Naive thymus-derived CD8-positive, alpha-beta T cell (primary cell): ENCODE results near the gene JPH3. TPM values are rescaled to one million over a fixed set of nuclear protein-coding genes. Genes with fewer than 3 reads are reported as not detected.

ENCODE experiments used
- ATAC-seq, 2 donors: fragments of 150-1000 bp; cut with Tn5 transposase in 1 of 2; sonication (Bioruptor Pico), chemical (Tn5 transposase) in 1 of 2; 1 replicate in 1 of 2; 2 replicates in 1 of 2; pipeline ENCODE4 v1.10.0; 2021; ENCODE audit warnings: mild to moderate bottlenecking in 2 of 2, moderate library complexity in 2 of 2
- POLR2A ChIA-PET: fragments of 350-600 bp; sonication (Branson Sonifier 250); formaldehyde crosslinking; loops from one replicate; lab custom pipeline; 2021; ENCODE audit warnings: antibody characterized with exemption; lab: Charles Lee
- DNase-seq, 10 donors: peaks; one replicate each; pipeline versions ENCODE4 v3.0.0 to v3.0.0-alpha.2; 2020 to 2022
- H3K27ac Mint-ChIP-seq, 10 donors: one replicate each; pipeline ENCODE4 v1.8.0; 2020 to 2022; ENCODE audit warnings: mild to moderate bottlenecking in 10 of 10, mixed read lengths in 10 of 10, moderate library complexity in 4 of 10, inconsistent platforms in 1 of 10
- H3K27me3 Mint-ChIP-seq, 5 donors: one replicate each; pipeline ENCODE4 v1.8.0; 2021 to 2022; ENCODE audit warnings: mixed read lengths in 5 of 5
- H3K36me3 Mint-ChIP-seq, 3 donors: one replicate each; pipeline ENCODE4 v1.8.0; 2020 to 2022; ENCODE audit warnings: mixed read lengths in 3 of 3, mild to moderate bottlenecking in 2 of 3, inconsistent platforms in 1 of 3
- H3K4me1 Mint-ChIP-seq, 4 donors: one replicate each; pipeline ENCODE4 v1.8.0; 2021 to 2022; ENCODE audit warnings: mixed read lengths in 4 of 4
- H3K4me3 Mint-ChIP-seq, 10 donors: one replicate each; pipeline ENCODE4 v1.8.0; 2020 to 2022; ENCODE audit warnings: mild to moderate bottlenecking in 10 of 10, mixed read lengths in 10 of 10, moderate library complexity in 6 of 10, inconsistent platforms in 1 of 10
- H3K9me3 Mint-ChIP-seq, 9 donors: one replicate each; pipeline ENCODE4 v1.8.0; 2020 to 2022; ENCODE audit warnings: mixed read lengths in 9 of 9, mild to moderate bottlenecking in 3 of 9, inconsistent platforms in 1 of 9, moderate library complexity in 1 of 9
- polyA plus RNA-seq, 3 donors: library from polyadenylated mRNA; unstranded; fragments of 300-500 nt; fragmentation: Illumina TruSeq; gene quantifications; one replicate each; pipeline ENCODE4 v1.2.3, GENCODE V29; 2021
- total RNA-seq, 8 experiments: library from RNA in 2 of 8; stranded (reverse) in 2 of 8; gene quantifications; one replicate each; pipeline ENCODE4 v1.2.3 and lab custom pipeline; 2021 to 2026

Gene JPH3
- total and polyA plus RNA-seq, 5 experiments from 2014 or later: 0.08 to 0.09 TPM; not detected in 3

- H3K36me3 Mint-ChIP-seq: peaks cover 0 to 14% (median 4%) of the 10 kb centered on the region in 3 donors
- peaks cover 0 to 16% (median 11%) of the 10 kb centered on the region in 9 donors for H3K9me3 Mint-ChIP-seq
- POLR2A ChIA-PET: no interaction called here
- H3K4me1 Mint-ChIP-seq: no peaks in the 10 kb centered on the region
- peak in 1 of 10 donors; percentile 36 for DNase-seq
- peaks cover 0 to 15% (median 11%) of the 10 kb centered on the region in 5 donors for H3K27me3 Mint-ChIP-seq
- no peak overlapping the region for H3K4me3 Mint-ChIP-seq
- ATAC-seq: no peak
- no peak overlapping the region for H3K27ac Mint-ChIP-seq
Observed at GRCh38 chr16:87626905-87627304, 24.6 kb downstream of the JPH3 start.

DNA sequence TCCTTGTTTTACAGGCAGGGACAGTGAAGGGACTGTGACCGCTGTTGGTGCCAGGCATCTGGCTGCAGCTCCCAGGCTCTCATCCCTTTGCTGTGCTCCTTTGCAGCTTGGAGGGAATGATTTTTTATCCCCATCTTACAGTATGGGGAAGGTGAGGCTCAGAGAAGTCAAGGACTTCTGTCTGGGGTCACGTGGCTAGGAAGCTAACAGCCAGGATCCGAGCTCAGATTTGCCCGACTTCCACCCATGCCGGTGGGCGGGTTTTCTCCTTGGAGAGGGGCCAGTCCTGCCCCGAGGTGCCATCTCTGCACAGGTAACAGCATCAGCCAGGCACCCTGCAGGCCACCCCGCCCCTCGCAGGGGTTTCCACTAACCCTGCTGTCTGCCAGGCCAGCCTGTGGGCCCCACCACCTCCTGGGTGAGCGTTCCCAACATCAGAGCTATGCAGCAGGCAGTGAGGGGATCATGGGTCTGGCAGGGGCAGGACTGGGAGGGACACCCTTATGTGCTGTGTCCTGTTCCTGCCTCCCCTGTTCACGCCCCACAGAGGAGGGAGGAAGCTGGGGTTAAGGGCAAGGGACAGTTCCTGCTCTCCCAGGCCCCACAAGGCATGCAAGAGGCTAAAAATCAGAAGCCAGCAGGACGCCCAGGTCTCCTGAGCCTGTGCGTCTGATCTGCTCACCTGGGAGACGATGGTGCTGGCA is 25.4 kb downstream of the JPH3 start:
- ATAC-seq (no peak), DNase-seq (peak in 1 of 10 donors; percentile 41)
- H3K9me3 Mint-ChIP-seq: peaks cover 0 to 16% (median 11%) of the 10 kb centered on the region in 9 donors

DNA sequence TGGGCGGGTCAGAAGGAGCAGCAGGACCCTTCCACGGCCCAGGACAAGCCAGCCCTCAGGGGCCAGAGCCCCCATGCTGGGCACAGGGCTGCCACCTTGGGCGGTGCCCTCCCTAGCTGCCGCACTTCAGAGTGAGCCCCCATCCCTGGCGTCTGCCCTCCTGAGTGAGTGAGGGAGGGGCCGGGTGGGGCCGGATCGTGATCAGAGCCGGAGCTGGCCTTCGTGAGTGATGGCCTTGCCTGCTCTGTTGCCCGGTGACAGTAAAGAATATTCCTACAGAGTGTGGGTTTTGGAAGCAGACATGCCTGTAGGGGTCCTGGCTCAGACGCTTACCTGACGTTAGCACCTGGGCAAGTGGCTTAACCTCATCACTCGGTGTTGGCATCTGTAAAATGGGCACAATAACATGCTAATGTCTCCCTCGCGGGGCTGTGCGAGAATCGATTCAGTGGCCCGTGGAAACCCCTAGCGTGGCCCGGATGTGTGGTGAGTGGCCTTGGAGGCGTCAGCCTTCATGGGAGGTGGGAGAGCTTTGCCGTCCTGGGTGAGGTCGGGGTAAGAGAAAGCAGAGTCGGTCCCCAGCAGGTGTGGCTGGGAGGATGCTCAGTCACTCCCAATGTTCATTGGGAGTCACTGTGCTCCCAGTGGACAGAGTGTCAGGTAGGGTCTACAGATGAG is 26.1 kb downstream of the JPH3 start:
- Mint-ChIP-seq H3K4me1 (no peaks in the 10 kb centered on the region), H3K36me3 (peaks cover 0 to 14% (median 4%) of the 10 kb centered on the region in 3 donors), H3K27ac (no peak overlapping the region), H3K27me3 (peaks cover 0 to 15% (median 12%) of the 10 kb centered on the region in 5 donors), H3K4me3 (no peak overlapping the region), H3K9me3 (peaks cover 0 to 16% (median 11%) of the 10 kb centered on the region in 9 donors)
- no peak for ATAC-seq
- POLR2A ChIA-PET: no interaction called here
- DNase-seq: peak in 1 of 10 donors; percentile 32

More for the DNA sequence above, 25.4 kb downstream of the JPH3 start:
- Mint-ChIP-seq H3K4me3 (no peak overlapping the region), H3K27ac (no peak overlapping the region), H3K4me1 (no peaks in the 10 kb centered on the region), H3K36me3 (peaks cover 0 to 14% (median 4%) of the 10 kb centered on the region in 3 donors), H3K27me3 (peaks cover 0 to 15% (median 12%) of the 10 kb centered on the region in 5 donors)
- POLR2A ChIA-PET: no interaction called here

- H3K36me3 Mint-ChIP-seq: peaks cover 0 to 14% (median 4%) of the 10 kb centered on the region in 3 donors
- peaks cover 0 to 15% (median 12%) of the 10 kb centered on the region in 5 donors for H3K27me3 Mint-ChIP-seq
- ATAC-seq: no peak
- peak in 1 of 10 donors; percentile 44 for DNase-seq
- POLR2A ChIA-PET: no interaction called here
- H3K27ac Mint-ChIP-seq: no peak overlapping the region
- H3K4me3 Mint-ChIP-seq: no peak overlapping the region
- peaks cover 0 to 2% (median 1%) of the 10 kb centered on the region in 4 donors for H3K4me1 Mint-ChIP-seq
- peaks cover 0 to 16% (median 11%) of the 10 kb centered on the region in 9 donors for H3K9me3 Mint-ChIP-seq
Observed at GRCh38 chr16:87628940-87629339, 26.6 kb downstream of the JPH3 start.

DNA sequence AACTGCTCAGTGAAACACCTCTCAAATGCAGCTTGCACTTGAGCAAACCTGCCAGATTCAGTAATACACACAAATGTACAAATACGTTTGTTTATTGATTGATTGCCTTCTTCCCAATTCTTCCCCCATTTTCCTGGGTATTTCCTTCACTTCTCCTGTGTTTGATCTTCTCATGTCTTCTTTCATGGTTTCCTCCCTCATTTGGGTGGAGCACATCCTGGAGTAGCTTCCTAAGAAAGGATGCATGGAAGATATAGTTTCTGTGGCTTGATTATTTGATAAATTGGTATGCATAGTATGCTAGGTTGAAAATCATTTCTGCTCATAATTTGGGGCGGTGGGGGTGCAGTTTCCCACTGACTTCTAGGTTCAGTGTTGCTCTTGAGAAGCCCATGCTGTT is 28.8 kb downstream of the JPH3 start:
- Mint-ChIP-seq H3K4me3 (no peak overlapping the region), H3K36me3 (peaks cover 0 to 14% (median 4%) of the 10 kb centered on the region in 3 donors), H3K9me3 (peaks cover 0 to 16% (median 11%) of the 10 kb centered on the region in 9 donors), H3K27ac (no peak overlapping the region), H3K27me3 (peaks cover 0 to 15% (median 12%) of the 10 kb centered on the region in 5 donors), H3K4me1 (peaks cover 4 to 16% (median 15%) of the 10 kb centered on the region in 4 donors)
- POLR2A ChIA-PET: no interaction called here
- no peak for DNase-seq
- ATAC-seq: no peak

- Mint-ChIP-seq H3K9me3 (peaks cover 0 to 16% (median 11%) of the 10 kb centered on the region in 9 donors), H3K27me3 (peaks cover 0 to 10% (median 3%) of the 10 kb centered on the region in 5 donors), H3K27ac (peak overlapping the region in 2 of 10 donors; percentile 14 to 48), H3K4me3 (peak overlapping the region in 1 of 10 donors; percentile 83), H3K36me3 (peaks cover 0 to 14% (median 4%) of the 10 kb centered on the region in 3 donors), H3K4me1 (peaks cover 4 to 22% (median 21%) of the 10 kb centered on the region in 4 donors)
- POLR2A ChIA-PET: no interaction called here
- no peak for DNase-seq
- no peak for ATAC-seq
Observed at GRCh38 chr16:87634411-87634810, 32.1 kb downstream of the JPH3 start.

DNA sequence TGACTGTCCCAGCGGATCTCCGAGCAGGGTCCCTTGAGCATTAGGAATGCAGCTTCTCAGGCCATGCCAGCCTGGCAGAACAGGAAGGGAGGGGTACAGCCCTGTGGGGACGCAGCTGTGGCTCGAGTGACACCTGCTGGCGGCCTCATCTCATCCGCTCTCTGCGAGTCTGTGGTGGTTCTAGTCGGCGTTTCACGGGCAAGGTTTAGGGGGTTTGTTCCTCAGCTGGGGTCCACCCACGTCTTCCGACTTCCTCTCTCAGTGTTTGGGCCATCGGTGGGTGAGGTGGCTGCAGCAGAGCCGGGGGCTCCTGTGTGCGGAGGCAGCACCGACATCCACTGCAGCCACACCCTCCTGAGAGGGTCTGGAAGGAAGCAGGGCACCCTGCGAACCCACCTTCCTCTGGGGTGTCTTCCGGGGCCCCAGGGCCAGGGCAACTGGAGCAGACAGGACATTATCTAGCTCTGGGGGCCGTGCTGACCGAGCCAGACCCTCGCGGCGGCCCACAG is 33.3 kb downstream of the JPH3 start:
- peaks cover 0 to 12% (median 4%) of the 10 kb centered on the region in 3 donors for H3K36me3 Mint-ChIP-seq
- peaks cover 0 to 12% (median 0%) of the 10 kb centered on the region in 5 donors for H3K27me3 Mint-ChIP-seq
- H3K4me3 Mint-ChIP-seq: peak overlapping the region; percentile 83 to 91 (median 89)
- DNase-seq: peak; percentile 52 to 86 (median 75)
- H3K27ac Mint-ChIP-seq: peak overlapping the region; percentile 69 to 97 (median 92)
- peak; percentile 76 to 78 for ATAC-seq
- peaks cover 4 to 22% (median 21%) of the 10 kb centered on the region in 4 donors for H3K4me1 Mint-ChIP-seq
- peaks cover 0 to 14% (median 9%) of the 10 kb centered on the region in 9 donors for H3K9me3 Mint-ChIP-seq
- POLR2A ChIA-PET: interaction anchor here (0.7 to 2.2 kb wide), 8 partner anchors 66 to 318 kb away, joined by 3 to 12 read pairs (median 4); partner anchors contain the start of genes C16orf95, KLHDC4 and MAP1LC3B

DNA sequence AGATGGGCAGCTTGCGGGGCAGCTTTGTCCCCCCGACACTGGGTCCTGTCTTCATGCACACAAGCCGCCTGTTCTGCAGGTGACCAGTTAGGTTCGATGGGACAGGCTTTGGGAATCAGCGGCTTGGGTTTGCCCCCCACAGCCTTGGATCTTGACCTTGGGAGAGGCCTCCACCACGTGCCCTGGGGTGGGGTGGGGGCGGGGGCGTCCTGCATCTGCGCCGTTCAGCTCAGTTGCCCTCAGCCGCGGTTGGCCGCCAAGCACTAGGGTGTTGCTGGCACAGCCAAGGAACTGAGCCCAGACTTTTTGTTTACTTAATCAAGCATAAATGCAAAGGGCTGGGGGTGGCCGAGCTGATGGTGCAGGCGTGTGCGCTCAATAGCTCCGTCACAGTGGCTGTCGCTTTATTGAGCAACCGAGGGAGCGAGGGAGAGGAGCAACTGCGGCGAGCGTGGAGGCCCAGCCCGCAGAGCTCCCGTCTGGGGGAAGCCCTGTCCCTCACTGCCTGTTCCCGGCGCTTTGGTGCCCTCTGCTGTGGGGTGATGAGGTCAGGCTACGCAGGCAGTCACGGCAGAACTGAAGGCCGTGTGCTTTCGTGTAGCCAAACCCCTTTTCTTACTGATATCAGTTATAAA is 33.9 kb downstream of the JPH3 start:
- Mint-ChIP-seq H3K27ac (peak overlapping the region; percentile 19 to 97 (median 92)), H3K27me3 (peaks cover 0 to 8% (median 0%) of the 10 kb centered on the region in 5 donors), H3K4me1 (peaks cover 4 to 22% (median 21%) of the 10 kb centered on the region in 4 donors), H3K4me3 (peak overlapping the region; percentile 83 to 91 (median 89)), H3K9me3 (peaks cover 0 to 8% (median 3%) of the 10 kb centered on the region in 9 donors), H3K36me3 (peaks cover 0 to 7% (median under 1%) of the 10 kb centered on the region in 3 donors)
- POLR2A ChIA-PET: interaction anchor here (0.9 to 2.2 kb wide), 6 partner anchors 66 to 248 kb away, joined by 3 to 12 read pairs (median 4); partner anchors contain the start of genes KLHDC4 and MAP1LC3B
- ATAC-seq: peak; percentile 81 to 87
- peak; percentile 69 to 92 (median 80) for DNase-seq

- H3K27ac Mint-ChIP-seq: peak overlapping the region in 7 of 10 donors; percentile 54 to 95 (median 91)
- POLR2A ChIA-PET: interaction anchor here (1.0 to 2.2 kb wide), 4 partner anchors 65 to 243 kb away, joined by 4 to 12 read pairs (median 6); partner anchors contain the start of genes KLHDC4 and MAP1LC3B
- DNase-seq (peak in 2 of 10 donors; percentile 2 to 4), ATAC-seq (no peak)
- peak overlapping the region in 5 of 10 donors; percentile 83 to 91 (median 88) for H3K4me3 Mint-ChIP-seq
- H3K9me3 Mint-ChIP-seq: peaks cover 0 to 2% (median 0%) of the 10 kb centered on the region in 9 donors
- peaks cover 0 to 5% (median 0%) of the 10 kb centered on the region in 5 donors for H3K27me3 Mint-ChIP-seq
- peaks cover 4 to 22% (median 21%) of the 10 kb centered on the region in 4 donors for H3K4me1 Mint-ChIP-seq
- peaks cover 0 to 1% (median 0%) of the 10 kb centered on the region in 3 donors for H3K36me3 Mint-ChIP-seq
Observed at GRCh38 chr16:87636741-87637140, 34.4 kb downstream of the JPH3 start.

- DNase-seq: no peak
- Mint-ChIP-seq H3K4me1 (peaks cover 4 to 22% (median 21%) of the 10 kb centered on the region in 4 donors), H3K27ac (peak overlapping the region in 4 of 10 donors; percentile 12 to 77 (median 47)), H3K36me3 (no peaks in the 10 kb centered on the region), H3K27me3 (peaks cover 0 to 3% (median 0%) of the 10 kb centered on the region in 5 donors), H3K9me3 (no peaks in the 10 kb centered on the region), H3K4me3 (peak overlapping the region in 1 of 10 donors; percentile 47)
- POLR2A ChIA-PET: no interaction called here
- no peak for ATAC-seq
Observed at GRCh38 chr16:87637357-87637756, 35.0 kb downstream of the JPH3 start.

GRCh38 chr16:87638736-87639135 is 36.4 kb downstream of the JPH3 start:
- Mint-ChIP-seq H3K27me3 (peaks cover 0 to 3% (median 0%) of the 10 kb centered on the region in 5 donors), H3K27ac (peak overlapping the region in 1 of 10 donors; percentile 59), H3K4me3 (no peak overlapping the region), H3K4me1 (peaks cover 4 to 22% (median 20%) of the 10 kb centered on the region in 4 donors), H3K9me3 (no peaks in the 10 kb centered on the region), H3K36me3 (no peaks in the 10 kb centered on the region)
- POLR2A ChIA-PET: no interaction called here
- DNase-seq: no peak
- ATAC-seq: no peak
